HCT116 (cell line): ENCODE measurements around the gene DAP. TPM values are rescaled to one million over a fixed set of nuclear protein-coding genes. Genes with fewer than 3 reads are reported as not detected.

Experiments
- ATAC-seq: fragments of 200-7000 bp; cut with Tn5 transposase; 2 replicates; pipeline ENCODE4 v1.9.1; 2020; ENCODE audit warnings: mild to moderate bottlenecking, moderate library complexity
- BruUV-seq: library from RNA; stranded (reverse); fragments of 400-500 nt; replicated peaks from 2 replicates; lab custom pipeline; 2021; lab: Mats Ljungman, UMichigan
- CTCF ChIA-PET: fragments of 300-600 bp; sonication (Branson Sonifier 250); formaldehyde crosslinking; loops from one replicate; lab custom pipeline; 2021; ENCODE audit warnings: antibody characterized with exemption; lab: Charles Lee
- POLR2A ChIA-PET: fragments of 300-600, 350-600 bp; sonication (Branson Sonifier 250); formaldehyde crosslinking; loops from one replicate; lab custom pipeline; 2021; ENCODE audit warnings: antibody characterized with exemption; lab: Charles Lee
- RAD21 ChIA-PET, 2 experiments: fragments of 300-600 bp; sonication (Branson Sonifier 250); formaldehyde crosslinking; loops; one replicate each; lab custom pipeline; 2023; ENCODE audit warnings: low total read pairs in 2 of 2; ENCODE audit not compliant: uncharacterized antibody in 2 of 2, unreplicated experiment in 2 of 2, low non-redundant PET in 1 of 2; lab: Charles Lee
- DNase-seq: peaks from one replicate; pipeline ENCODE4 v3.0.0-alpha.2; 2010; ENCODE audit warnings: low read depth, low spot score
- H2AFZ ChIP-seq: fragments of 200-600 bp; shearing (Covaris generic), sonication (generic); 2 replicates; pipeline ENCODE4 v1.6.1; 2017; ENCODE audit warnings: low read depth, mixed run types, mixed read lengths, antibody characterized with exemption, low read length; ENCODE audit not compliant: poor library complexity, severe bottlenecking
- H3K27ac ChIP-seq: 2 replicates; pipeline ENCODE4 v1.5.1; 2012; ENCODE audit warnings: low read depth, low read length
- H3K27me3 ChIP-seq: fragments of 200-600 bp; sonication (generic); 2 replicates; pipeline ENCODE4 v1.6.1; 2016; ENCODE audit warnings: mixed run types, low read length, mixed read lengths; ENCODE audit not compliant: insufficient read depth
- H3K36me3 ChIP-seq, 2 experiments: fragments of 200-500 bp in 1 of 2; fragments of 200-600 bp in 1 of 2; sonication (Bioruptor generic) in 1 of 2; sonication (generic) in 1 of 2; 2 replicates each; pipeline versions ENCODE4 v1.5.1 to v1.6.1; 2014 to 2016; ENCODE audit warnings: low read length in 2 of 2, inconsistent platforms in 1 of 2, mixed read lengths in 1 of 2, mixed run types in 1 of 2; ENCODE audit not compliant: insufficient read depth in 2 of 2, control insufficient read depth in 1 of 2
- H3K4me1 ChIP-seq, 2 experiments: fragments of 200-600 bp in 1 of 2; sonication (generic) in 1 of 2; 2 replicates each; pipeline versions ENCODE4 v1.5.1 to v1.6.1; 2012 to 2017; ENCODE audit warnings: low read length in 2 of 2, inconsistent platforms in 1 of 2, mild to moderate bottlenecking in 1 of 2, mixed read lengths in 1 of 2, mixed run types in 1 of 2, moderate library complexity in 1 of 2; ENCODE audit not compliant: insufficient read depth in 2 of 2, control insufficient read depth in 1 of 2
- H3K4me2 ChIP-seq: fragments of 200-600 bp; sonication (generic); 2 replicates; pipeline ENCODE4 v1.6.1; 2017; ENCODE audit warnings: mixed run types, low read length, mixed read lengths
- H3K4me3 ChIP-seq, 2 experiments: fragments of 200-600 bp in 1 of 2; sonication (generic) in 1 of 2; replicated peaks in 1 of 2; 2 replicates each; pipeline ENCODE4 v1.5.1; 2011 to 2016; ENCODE audit warnings: low read length in 2 of 2, control low read depth in 1 of 2, low read depth in 1 of 2, mild to moderate bottlenecking in 1 of 2, mixed read lengths in 1 of 2, mixed run types in 1 of 2
- H3K79me2 ChIP-seq: fragments of 200-600 bp; sonication (generic); 2 replicates; pipeline ENCODE4 v1.6.1; 2017; ENCODE audit warnings: mild to moderate bottlenecking, mixed run types, low read length, moderate library complexity, mixed read lengths; ENCODE audit not compliant: insufficient read depth
- H3K9ac ChIP-seq: fragments of 200-600 bp; sonication (generic); 2 replicates; pipeline ENCODE4 v1.6.1; 2016; ENCODE audit warnings: low read length, mixed read lengths
- H3K9me2 ChIP-seq: fragments of 200-600 bp; sonication (generic), shearing (Covaris generic); 2 replicates; pipeline ENCODE4 v1.6.1; 2017; ENCODE audit warnings: mixed run types, mild to moderate bottlenecking, moderate library complexity; ENCODE audit not compliant: insufficient read depth
- H3K9me3 ChIP-seq, 2 experiments: fragments of 200-500 bp in 1 of 2; fragments of 200-600 bp in 1 of 2; sonication (Bioruptor generic) in 1 of 2; sonication (generic) in 1 of 2; 2 replicates each; pipeline ENCODE4 v1.6.1; 2014 to 2017; ENCODE audit warnings: low read length in 2 of 2, mixed read lengths in 2 of 2, inconsistent platforms in 1 of 2, low read depth in 1 of 2, mild to moderate bottlenecking in 1 of 2, mixed run types in 1 of 2, moderate library complexity in 1 of 2; ENCODE audit not compliant: control insufficient read depth in 1 of 2, insufficient read depth in 1 of 2
- H4K20me1 ChIP-seq: fragments of 200-600 bp; sonication (generic), shearing (Covaris generic); 2 replicates; pipeline ENCODE4 v1.6.1; 2017; ENCODE audit warnings: mixed run types, mild to moderate bottlenecking, moderate library complexity; ENCODE audit not compliant: insufficient read depth
- ATF3 ChIP-seq: IDR thresholded peaks from 2 replicates; pipeline ENCODE4 v1.6.1; 2012
- CEBPB ChIP-seq: IDR thresholded peaks from 2 replicates; pipeline ENCODE4 v1.6.1; 2012; ENCODE audit warnings: low read depth
- ELF1 ChIP-seq: IDR thresholded peaks from 2 replicates; pipeline ENCODE4 v1.6.1; 2012; ENCODE audit warnings: low read depth, borderline replicate concordance
- EZH2 ChIP-seq: fragments of 200-600 bp; sonication (generic); IDR thresholded peaks from 2 replicates; pipeline ENCODE4 v1.6.1; 2017; ENCODE audit warnings: antibody characterized with exemption, mixed run types
- FOSL1 ChIP-seq: IDR thresholded peaks from 2 replicates; pipeline ENCODE4 v1.6.1; 2012; ENCODE audit warnings: low read depth
- JUND ChIP-seq: IDR thresholded peaks from 2 replicates; pipeline ENCODE4 v1.6.1; 2012
- POLR2A ChIP-seq: IDR thresholded peaks from 2 replicates; pipeline ENCODE4 v1.7.0; 2011; ENCODE audit warnings: borderline replicate concordance; ENCODE audit not compliant: insufficient read depth, insufficient read length; ENCODE audit errors: extremely low read depth
- SIN3A ChIP-seq: IDR thresholded peaks from 2 replicates; pipeline ENCODE4 v1.6.1; 2012; ENCODE audit warnings: low read depth
- SP1 ChIP-seq: IDR thresholded peaks from 2 replicates; pipeline ENCODE4 v1.6.1; 2012; ENCODE audit warnings: low read depth
- YY1 ChIP-seq: IDR thresholded peaks from 2 replicates; pipeline ENCODE4 v1.6.1; 2011; ENCODE audit warnings: low read length, low read depth, moderate library complexity, mild to moderate bottlenecking; ENCODE audit not compliant: insufficient replicate concordance; ENCODE audit errors: extremely low read depth
- ZFX ChIP-seq: fragments of 450-650 bp; IDR thresholded peaks from 2 replicates; pipeline ENCODE4 v1.6.1; 2017
- intact Hi-C: fragments of 100-400 bp; cut with micrococcal nuclease; formaldehyde crosslinking; loops from 2 replicates; pipeline ENCODE4 v1.10.0; 2022
- total RNA-seq: library from RNA; stranded (reverse); gene quantifications from one replicate; pipeline ENCODE4 v1.2.1, GENCODE V29; 2021; ENCODE audit not compliant: unreplicated experiment

The DAP gene
- total RNA-seq, 1 experiment from 2014 or later = 59.1 TPM

- Histone ChIP-seq H3K4me1 (peaks cover 11 to 24% of the 10 kb centered on the region in 2 experiments), H3K4me3 (no peak overlapping the region), H3K36me3 (no peaks in the 10 kb centered on the region), H3K27ac (no peak overlapping the region), H3K9me2 (no peaks in the 10 kb centered on the region), H3K9me3 (no peaks in the 10 kb centered on the region), H3K79me2 (no peaks in the 10 kb centered on the region; the same call in 1 of the 2 replicates), H4K20me1 (no peaks in the 10 kb centered on the region), H2AFZ (no peak overlapping the region), H3K27me3 (no peaks in the 10 kb centered on the region), H3K9ac (no peak overlapping the region), H3K4me2 (no peak overlapping the region)
- ChIA-PET RAD21 (no interaction called here), CTCF (no interaction called here), POLR2A (no interaction called here)
- ATAC-seq (no peak), DNase-seq (no peak)
- no TSS peak for BruUV-seq
- TF ChIP-seq ELF1 (no peak), SIN3A (no peak)
- intact Hi-C loops = no loop called here
These were observed 49.5 kb downstream of the DAP start for GRCh38 chr5:10711562-10711961.

DNA sequence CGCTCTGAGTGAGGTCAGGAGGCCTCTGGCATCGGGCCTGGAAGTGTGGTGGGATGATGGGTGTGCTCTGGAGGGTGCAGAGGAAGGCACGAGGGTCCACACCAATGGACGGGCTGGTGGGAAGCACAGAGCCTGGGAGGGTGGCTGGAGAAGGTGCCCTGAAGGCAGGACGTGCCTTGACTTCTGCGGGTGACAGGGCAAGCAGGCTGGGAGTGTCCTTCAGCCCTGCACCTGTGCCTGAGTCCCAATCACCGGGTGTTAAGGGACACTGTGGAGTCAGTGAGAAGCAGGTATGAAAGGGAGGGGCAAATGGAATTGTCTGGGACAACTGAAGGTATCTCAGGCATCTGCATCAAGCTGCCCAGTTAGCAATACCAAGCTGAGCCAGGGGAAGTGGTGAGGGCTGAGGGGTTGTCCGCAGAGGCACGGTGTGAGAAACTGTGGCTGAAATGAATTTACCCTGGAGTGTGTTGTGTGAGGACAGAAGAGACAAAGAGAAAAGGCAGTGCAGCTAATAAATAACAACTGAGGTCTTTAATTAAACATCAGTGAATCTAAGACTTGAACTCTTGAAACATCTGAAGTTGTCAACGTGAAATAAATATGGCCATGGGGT lies 50.4 kb downstream of the DAP start:
- TF ChIP-seq SP1 (no peak), ELF1 (no peak), ATF3 (no peak), FOSL1 (no peak), JUND (no peak), EZH2 (no peak), YY1 (no peak), POLR2A (no peak), CEBPB (no peak), ZFX (no peak)
- no peaks in the 10 kb centered on the region for H3K9me3 ChIP-seq
- peaks cover 20 to 34% of the 10 kb centered on the region in 2 experiments for H3K4me1 ChIP-seq
- ATAC-seq = no peak
- H2AFZ ChIP-seq = no peak overlapping the region
- no peak overlapping the region for H3K4me3 ChIP-seq
- H3K36me3 ChIP-seq = no peaks in the 10 kb centered on the region
- RAD21 ChIA-PET = no interaction called here
- H3K27me3 ChIP-seq = no peaks in the 10 kb centered on the region
- no peak overlapping the region for H3K9ac ChIP-seq
- H3K79me2 ChIP-seq = peaks cover 4% of the 10 kb centered on the region; the same call in 1 of the 2 replicates
- POLR2A ChIA-PET = no interaction called here
- H3K4me2 ChIP-seq = no peak overlapping the region
- intact Hi-C loops = no loop called here
- no peaks in the 10 kb centered on the region for H4K20me1 ChIP-seq
- CTCF ChIA-PET = no interaction called here
- H3K27ac ChIP-seq = no peak overlapping the region
- DNase-seq = no peak
- no peaks in the 10 kb centered on the region for H3K9me2 ChIP-seq
- no TSS peak for BruUV-seq
